ENCODE results near the gene PKM. TPM values are rescaled to one million over a fixed set of nuclear protein-coding genes. Genes with fewer than 3 reads are reported as not detected.

PKM gene
- total RNA-seq, 4 donors from 2014 or later = 307 to 392 (median 318) TPM

GRCh38 chr15:72170691-72171090, 60.3 kb downstream of the PKM start:
- Histone ChIP-seq H3K36me3 (no peaks in the 10 kb centered on the region), H3K9me3 (no peaks in the 10 kb centered on the region), H3K27me3 (no peaks in the 10 kb centered on the region), H3K4me3 (no peak overlapping the region), H3K4me1 (peaks cover 0 to 18% (median 0%) of the 10 kb centered on the region in 4 donors), H3K27ac (peak overlapping the region in 3 of 4 donors; percentile 51 to 92 (median 77))
- no peak for TF ChIP-seq POLR2A (IDR thresholded peaks at IDR 0.05)
- TF ChIP-seq, protein P1, sequence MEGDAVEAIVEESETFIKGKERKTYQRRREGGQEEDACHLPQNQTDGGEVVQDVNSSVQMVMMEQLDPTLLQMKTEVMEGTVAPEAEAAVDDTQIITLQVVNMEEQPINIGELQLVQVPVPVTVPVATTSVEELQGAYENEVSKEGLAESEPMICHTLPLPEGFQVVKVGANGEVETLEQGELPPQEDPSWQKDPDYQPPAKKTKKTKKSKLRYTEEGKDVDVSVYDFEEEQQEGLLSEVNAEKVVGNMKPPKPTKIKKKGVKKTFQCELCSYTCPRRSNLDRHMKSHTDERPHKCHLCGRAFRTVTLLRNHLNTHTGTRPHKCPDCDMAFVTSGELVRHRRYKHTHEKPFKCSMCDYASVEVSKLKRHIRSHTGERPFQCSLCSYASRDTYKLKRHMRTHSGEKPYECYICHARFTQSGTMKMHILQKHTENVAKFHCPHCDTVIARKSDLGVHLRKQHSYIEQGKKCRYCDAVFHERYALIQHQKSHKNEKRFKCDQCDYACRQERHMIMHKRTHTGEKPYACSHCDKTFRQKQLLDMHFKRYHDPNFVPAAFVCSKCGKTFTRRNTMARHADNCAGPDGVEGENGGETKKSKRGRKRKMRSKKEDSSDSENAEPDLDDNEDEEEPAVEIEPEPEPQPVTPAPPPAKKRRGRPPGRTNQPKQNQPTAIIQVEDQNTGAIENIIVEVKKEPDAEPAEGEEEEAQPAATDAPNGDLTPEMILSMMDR (IDR thresholded peaks at IDR 0.05) = no peak
- no peak for DNase-seq

DNA sequence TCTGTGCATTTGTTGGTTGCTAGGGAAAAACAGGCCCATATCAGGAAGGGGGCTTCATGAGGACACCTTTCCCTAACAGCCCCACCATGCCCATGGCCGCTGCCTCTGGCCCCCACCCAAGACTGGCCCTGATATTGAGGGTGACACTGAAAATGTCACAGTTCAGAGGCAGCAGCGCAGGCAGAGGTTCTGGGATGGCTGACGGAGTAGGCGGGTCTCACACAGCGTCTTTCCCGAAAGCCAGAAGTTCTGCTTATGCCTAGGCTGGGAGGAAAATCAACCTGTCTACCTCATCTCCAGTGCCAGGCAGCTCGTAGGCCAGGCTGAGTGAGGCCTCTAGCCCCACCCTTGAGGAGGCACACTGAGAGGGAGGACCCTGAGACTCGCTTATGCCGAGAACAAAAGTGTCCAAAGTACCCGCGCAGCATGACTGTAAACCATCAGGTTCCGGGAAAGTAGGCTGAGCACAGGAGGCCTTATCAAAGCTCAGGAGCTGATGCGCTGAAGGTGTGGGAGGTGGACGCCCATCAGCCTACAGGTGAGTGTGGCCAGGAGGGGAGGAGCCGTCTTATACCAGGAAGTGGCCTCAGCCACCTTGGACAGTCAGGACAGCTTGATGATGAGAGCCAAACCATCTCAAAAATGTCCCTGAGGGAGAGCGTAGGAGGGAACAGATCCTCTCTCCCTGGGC, 60.9 kb downstream of the PKM start:
- H3K36me3 ChIP-seq = no peaks in the 10 kb centered on the region
- peaks cover 0 to 18% (median 0%) of the 10 kb centered on the region in 4 donors for H3K4me1 ChIP-seq
- H3K4me3 ChIP-seq = peak overlapping the region in 1 of 4 donors; percentile 17
- peak overlapping the region in 3 of 4 donors; percentile 53 to 92 (median 77) for H3K27ac ChIP-seq
- H3K9me3 ChIP-seq = no peaks in the 10 kb centered on the region
- DNase-seq = peak in 2 of 3 donors; percentile 85 to 90
- TF ChIP-seq, protein P1 (IDR thresholded peaks at IDR 0.05) = no peak
- TF ChIP-seq POLR2A (IDR thresholded peaks at IDR 0.05) = peak; percentile 23 to 56
- H3K27me3 ChIP-seq = no peaks in the 10 kb centered on the region

GRCh38 chr15:72169236-72169920, 61.6 kb downstream of the PKM start:
- Histone ChIP-seq H3K27ac (peak overlapping the region in 3 of 4 donors; percentile 53 to 92 (median 77)), H3K4me3 (peak overlapping the region in 1 of 4 donors; percentile 17), H3K36me3 (no peaks in the 10 kb centered on the region), H3K27me3 (no peaks in the 10 kb centered on the region), H3K9me3 (no peaks in the 10 kb centered on the region), H3K4me1 (peaks cover 0 to 18% (median 0%) of the 10 kb centered on the region in 4 donors)
- TF ChIP-seq POLR2A (IDR thresholded peaks at IDR 0.05) = no peak
- TF ChIP-seq, protein P1 (IDR thresholded peaks at IDR 0.05) = no peak
- no peak for DNase-seq

- TF ChIP-seq POLR2A (IDR thresholded peaks at IDR 0.05) = no peak
- TF ChIP-seq, protein P1 (IDR thresholded peaks at IDR 0.05) = no peak
- no peak overlapping the region for H3K4me3 ChIP-seq
- no peak for DNase-seq
These were observed 62.2 kb downstream of the PKM start for GRCh38 chr15:72168808-72169190.

GRCh38 chr15:72168131-72168807, 62.7 kb downstream of the PKM start:
- H3K27ac ChIP-seq = peak overlapping the region in 1 of 4 donors; percentile 8
- no peak for TF ChIP-seq POLR2A (IDR thresholded peaks at IDR 0.05)
- TF ChIP-seq, protein P1 (IDR thresholded peaks at IDR 0.05) = no peak
- no peak overlapping the region for H3K4me3 ChIP-seq
- peaks cover 0 to 18% (median 0%) of the 10 kb centered on the region in 4 donors for H3K4me1 ChIP-seq
- H3K9me3 ChIP-seq = no peaks in the 10 kb centered on the region
- H3K36me3 ChIP-seq = no peaks in the 10 kb centered on the region
- no peaks in the 10 kb centered on the region for H3K27me3 ChIP-seq
- DNase-seq = no peak

More at GRCh38 chr15:72168808-72169190, 62.2 kb downstream of the PKM start:
- no peaks in the 10 kb centered on the region for H3K36me3 ChIP-seq
- peaks cover 0 to 18% (median 0%) of the 10 kb centered on the region in 4 donors for H3K4me1 ChIP-seq
- peak overlapping the region in 1 of 4 donors; percentile 8 for H3K27ac ChIP-seq
- no peaks in the 10 kb centered on the region for H3K27me3 ChIP-seq
- no peaks in the 10 kb centered on the region for H3K9me3 ChIP-seq

Data from Peyer's patch (tissue), 4 donors.